HG02798 (cell line): ENCODE measurements around the gene DPP6.
"Not testable (repeated sequence)": the region's sequence is repeated elsewhere in the genome, so short reads cannot be mapped to it uniquely, and the experiment has no call there.

Experiments used
- ATAC-seq: cut with Tn5 transposase; IDR thresholded peaks from one replicate; pipeline ENCODE4 v1.9.1; 2021; ENCODE audit warnings: mild to moderate bottlenecking; ENCODE audit not compliant: unreplicated experiment, poor library complexity

The DPP6 gene

GRCh38 chr7:154072395-154073181, 20.4 kb downstream of the DPP6 start:
- ATAC-seq, result not testable (repeated sequence)

DNA sequence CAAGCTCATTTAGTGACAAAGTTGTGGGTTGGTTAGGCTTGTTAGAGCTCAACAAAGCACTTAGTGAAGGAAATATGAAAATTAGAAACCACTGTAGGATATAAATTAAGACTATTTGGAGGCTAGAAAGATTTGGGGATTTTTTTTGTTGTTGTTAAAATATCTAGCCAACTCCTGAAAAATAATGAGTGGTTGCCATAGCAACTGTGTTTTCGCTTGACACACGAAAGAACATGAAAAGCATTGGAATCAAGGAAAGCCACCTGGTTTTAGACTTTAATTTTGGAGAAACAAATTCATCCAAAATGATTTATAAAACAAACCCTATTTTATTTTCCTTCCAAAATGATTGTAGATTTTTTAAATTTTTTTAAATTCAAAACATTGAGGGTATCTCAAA, 26.3 kb downstream of the DPP6 start:
- ATAC-seq, result not testable (repeated sequence)

DNA sequence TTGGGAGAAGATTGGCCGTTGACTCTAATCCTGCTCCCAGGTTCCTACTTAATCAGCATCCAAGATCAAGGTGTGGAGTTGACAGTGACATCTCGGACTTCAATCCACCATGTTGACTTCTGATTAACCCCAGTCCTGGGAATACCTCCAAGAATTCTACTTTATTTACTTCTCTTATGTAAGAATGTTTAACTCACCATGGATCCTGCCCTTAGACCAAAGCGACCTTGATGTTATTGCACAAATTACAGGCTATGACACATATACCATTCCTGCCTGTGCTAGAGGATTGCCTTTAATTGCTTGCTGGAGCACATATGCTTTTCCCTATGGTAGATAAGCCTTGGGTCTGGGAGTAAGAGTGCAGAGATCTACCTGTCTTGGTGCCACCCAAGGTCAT, 28.1 kb downstream of the DPP6 start:
- ATAC-seq, result not testable (repeated sequence)

DNA sequence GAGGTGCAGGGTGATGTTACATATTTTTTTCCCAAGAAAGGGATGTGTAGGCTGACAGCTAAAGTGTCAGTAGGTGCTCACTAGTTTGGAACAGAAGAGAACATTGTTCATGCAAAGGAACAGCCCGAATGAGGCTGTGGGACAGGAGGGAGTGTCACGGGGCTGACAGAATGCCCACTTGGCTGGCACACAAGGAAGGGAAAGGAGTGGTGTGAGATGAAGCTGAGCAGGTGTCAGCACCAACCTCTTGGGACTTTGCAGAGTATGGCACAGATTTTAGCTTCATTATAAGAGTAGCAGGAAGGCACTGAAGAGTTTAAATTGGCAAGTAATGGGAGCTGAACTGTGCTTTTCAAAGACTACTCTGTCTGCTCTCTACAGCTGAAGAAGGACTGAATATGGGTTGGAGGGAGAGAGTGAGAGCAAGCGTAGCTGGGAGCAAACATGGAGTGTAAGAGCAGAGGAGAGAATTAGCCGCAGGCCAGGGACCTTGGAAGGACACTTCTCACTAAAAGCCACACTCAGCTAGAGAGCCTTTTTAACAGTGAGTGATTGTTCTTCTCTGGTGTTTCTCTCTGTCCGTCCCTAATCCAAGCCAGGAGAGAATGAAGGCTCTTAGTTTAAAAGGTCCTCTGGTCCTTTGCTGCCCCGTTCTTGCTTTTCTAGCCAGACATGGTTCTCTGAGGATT, 35.0 kb downstream of the DPP6 start:
- not testable (repeated sequence) for ATAC-seq

GRCh38 chr7:154092093-154092492, 39.9 kb downstream of the DPP6 start:
- not testable (repeated sequence) for ATAC-seq

DNA sequence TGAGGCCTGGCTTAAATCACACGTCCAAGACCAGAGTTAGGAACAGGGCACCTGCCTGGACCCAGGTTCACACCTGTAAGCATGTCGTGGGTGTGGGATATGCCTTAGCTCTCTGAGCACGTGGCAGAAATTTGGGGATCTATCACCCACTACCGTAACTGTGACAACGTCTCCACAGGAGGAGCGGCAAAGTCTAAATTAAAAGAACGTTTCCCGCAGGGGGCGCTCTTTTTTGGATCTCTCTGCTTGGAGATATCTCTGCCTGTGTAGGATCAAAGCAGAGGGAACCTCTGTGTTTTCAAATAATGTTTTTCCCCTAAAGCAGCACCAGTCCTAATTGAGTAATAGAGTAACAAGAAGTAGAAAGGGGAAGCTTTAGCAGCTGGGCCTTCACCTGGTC, 43.0 kb downstream of the DPP6 start:
- ATAC-seq, result not testable (repeated sequence)

DNA sequence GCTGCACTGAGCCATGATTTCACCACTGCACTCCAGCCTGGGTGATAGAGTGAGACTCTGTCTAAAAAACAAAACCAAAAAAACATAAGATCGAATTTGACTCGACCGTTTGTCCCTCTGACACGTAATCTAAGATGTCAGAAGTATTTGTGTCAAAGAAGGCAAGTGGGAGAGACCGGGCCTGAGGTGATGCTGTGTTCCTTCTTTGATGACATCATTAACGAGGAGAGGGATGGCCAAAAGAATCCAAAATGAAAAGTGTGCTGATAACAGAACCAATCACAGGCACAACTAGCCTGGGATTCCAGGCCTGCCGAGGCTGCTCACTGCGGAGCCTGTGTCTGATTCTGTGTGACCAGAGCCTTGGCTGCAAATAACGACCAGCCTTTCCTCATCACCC, 52.9 kb downstream of the DPP6 start:
- not testable (repeated sequence) for ATAC-seq

DNA sequence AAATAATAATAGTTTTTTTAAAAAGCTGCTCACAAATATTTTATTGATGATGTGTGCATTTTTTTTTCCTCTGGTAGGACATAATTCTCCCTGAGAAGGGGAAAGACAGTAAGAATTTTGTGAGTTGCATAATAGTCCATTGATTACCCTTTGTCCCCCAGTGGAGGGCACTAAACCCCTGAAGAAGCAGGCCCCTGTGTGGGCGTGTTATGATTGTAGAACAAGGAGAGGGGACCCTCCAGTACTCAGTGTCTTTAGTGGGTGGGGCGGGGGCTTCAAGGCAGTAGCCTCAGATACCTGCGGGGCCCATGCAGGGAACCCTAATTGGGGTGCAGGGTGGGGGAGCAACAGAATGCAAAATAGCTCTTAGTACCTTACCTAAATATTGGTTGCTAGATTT, 57.4 kb downstream of the DPP6 start:
- ATAC-seq, result not testable (repeated sequence)

- ATAC-seq, result not testable (repeated sequence)
These were observed 61.6 kb downstream of the DPP6 start for GRCh38 chr7:154113732-154114351.

DNA sequence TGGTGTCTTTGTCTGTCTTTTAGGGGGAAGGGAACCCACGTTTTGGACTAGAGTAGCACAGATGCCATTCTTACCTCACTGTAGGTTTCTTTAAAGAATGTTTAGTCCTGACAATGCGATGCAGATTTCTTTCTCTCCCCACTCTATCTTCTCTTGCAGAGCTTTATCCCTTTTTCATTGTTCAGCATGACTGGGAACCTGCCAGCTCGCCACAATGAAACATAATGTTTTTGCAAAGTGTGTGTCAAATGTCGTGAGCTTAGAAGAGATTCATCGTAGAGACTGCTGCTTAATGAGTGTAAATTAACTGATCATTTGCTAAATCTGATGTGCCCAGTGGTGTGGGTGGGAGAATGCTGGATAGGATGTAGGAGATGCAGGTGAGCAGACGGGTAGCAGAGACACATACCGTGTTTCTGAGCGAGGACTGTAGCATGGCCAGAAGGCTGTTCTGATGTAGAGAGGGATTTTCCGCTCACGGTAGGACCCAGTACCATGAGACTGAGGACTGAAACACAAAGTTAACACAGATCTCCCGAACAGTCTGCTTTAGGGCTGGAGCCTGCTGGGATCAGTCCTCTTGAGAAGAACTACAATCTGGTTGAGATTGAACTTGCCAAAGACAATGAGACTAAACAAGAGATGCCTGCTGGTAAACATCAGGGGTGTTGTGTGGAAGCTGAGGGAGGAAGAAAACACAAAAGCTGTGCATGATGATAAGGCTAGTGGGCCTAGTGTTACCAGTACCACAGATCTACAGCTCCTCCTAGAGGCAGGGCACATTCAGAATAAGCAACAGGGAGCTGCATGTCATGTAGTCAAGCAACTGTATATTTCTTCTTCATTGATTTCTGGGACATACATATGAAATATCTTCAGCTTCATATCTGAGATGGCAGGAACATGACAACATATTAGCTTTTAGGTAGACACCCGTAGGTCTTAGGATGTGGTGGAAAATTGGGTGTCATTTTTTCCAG, 65.5 kb downstream of the DPP6 start:
- ATAC-seq, result not testable (repeated sequence)

DNA sequence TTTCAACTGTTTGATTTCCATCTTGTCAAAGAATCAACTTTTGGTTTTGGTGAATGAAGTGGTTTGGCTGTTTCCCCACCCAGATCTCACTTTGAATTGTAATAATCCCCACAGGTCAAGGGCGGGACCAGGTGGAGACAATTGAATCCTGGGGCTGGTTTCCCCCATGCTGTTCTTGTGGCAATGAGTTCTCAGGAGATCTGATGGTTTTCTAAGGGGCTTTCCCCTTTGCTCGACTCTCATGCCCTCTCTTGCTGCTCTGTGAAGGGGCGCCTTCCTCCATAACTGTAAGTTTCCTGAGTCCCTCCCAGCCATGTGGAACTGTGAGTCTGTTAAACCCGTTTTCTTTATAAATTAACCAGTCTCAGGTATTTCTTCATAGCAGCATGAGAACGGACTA, 68.6 kb downstream of the DPP6 start:
- not testable (repeated sequence) for ATAC-seq

- ATAC-seq, result not testable (repeated sequence)
These were observed 70.5 kb downstream of the DPP6 start for GRCh38 chr7:154122720-154123119.

GRCh38 chr7:154123397-154123796, 71.2 kb downstream of the DPP6 start:
- not testable (repeated sequence) for ATAC-seq

- not testable (repeated sequence) for ATAC-seq
These were observed 76.9 kb downstream of the DPP6 start for GRCh38 chr7:154129142-154129541.

- ATAC-seq, result not testable (repeated sequence)
These were observed 80.4 kb downstream of the DPP6 start for GRCh38 chr7:154132617-154133016.

GRCh38 chr7:154133703-154134277, 81.6 kb downstream of the DPP6 start:
- not testable (repeated sequence) for ATAC-seq

- not testable (repeated sequence) for ATAC-seq
These were observed 82.5 kb downstream of the DPP6 start for GRCh38 chr7:154134698-154135097.

GRCh38 chr7:154135646-154136045, 83.4 kb downstream of the DPP6 start:
- ATAC-seq, result not testable (repeated sequence)

DNA sequence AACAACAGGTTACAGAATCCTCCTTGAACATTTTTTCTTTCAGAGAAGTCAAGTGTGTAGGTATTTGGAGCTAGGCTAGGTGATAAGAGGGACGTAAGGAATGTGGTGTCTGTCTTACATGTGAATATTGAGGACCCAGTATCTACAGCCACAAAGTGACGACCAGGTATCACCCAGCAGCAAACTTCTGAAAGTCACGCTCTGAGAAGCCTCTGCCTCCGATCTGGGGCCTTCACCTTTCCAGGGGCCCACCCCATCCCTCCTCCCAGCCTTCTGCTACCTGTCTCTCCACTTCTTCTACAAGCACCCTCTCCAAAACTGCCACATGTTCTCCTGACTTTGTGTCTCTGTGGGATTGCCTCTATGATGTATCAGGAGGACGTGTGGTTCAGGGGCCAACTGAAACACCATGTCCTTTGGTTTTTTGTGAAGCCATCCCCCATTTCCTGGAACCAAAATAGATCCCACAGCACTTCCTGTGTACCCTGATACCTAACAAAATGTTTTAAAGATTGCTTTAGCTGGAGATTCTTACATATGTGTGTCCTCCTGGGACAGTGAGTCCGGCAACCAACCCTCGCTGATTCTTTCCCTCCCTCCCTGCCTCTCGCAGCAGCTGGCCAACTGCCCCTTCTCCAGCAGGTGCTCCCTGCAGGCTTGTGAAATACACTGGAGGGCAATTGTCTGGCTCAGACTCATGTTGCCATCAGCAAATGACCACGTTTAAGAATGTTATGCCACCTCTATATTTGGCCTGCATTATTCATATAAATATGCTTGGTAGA, 93.9 kb downstream of the DPP6 start:
- not testable (repeated sequence) for ATAC-seq
